WTC11 (cell line): Measurements from ENCODE around the gene SBNO1. TPM values are rescaled to one million over a fixed set of nuclear protein-coding genes. Genes with fewer than 3 reads are reported as not detected.
"Not testable (repeated sequence)": the region's sequence is repeated elsewhere in the genome, so short reads cannot be mapped to it uniquely, and the experiment has no call there.

ENCODE experiments used
- ATAC-seq: fragments of 200-7000 bp; cut with Tn5 transposase; 2 replicates; pipeline ENCODE4 v1.10.0; 2021; ENCODE audit warnings: mild to moderate bottlenecking, moderate library complexity
- CTCF ChIA-PET: fragments of 300-600 bp; sonication (Branson Sonifier 250); formaldehyde crosslinking; loops from one replicate; lab custom pipeline; 2021; ENCODE audit warnings: antibody characterized with exemption; lab: Charles Lee
- POLR2A ChIA-PET: fragments of 350-600 bp; sonication (Branson Sonifier 250); formaldehyde crosslinking; loops from one replicate; lab custom pipeline; 2021; ENCODE audit warnings: antibody characterized with exemption; lab: Charles Lee
- DNase-seq: peaks from one replicate; pipeline ENCODE4 v3.0.0; 2021; ENCODE audit warnings: low spot score
- H3K27ac Mint-ChIP-seq: 2 replicates; pipeline ENCODE4 v1.8.0; 2021; ENCODE audit warnings: mixed read lengths
- H3K27me3 Mint-ChIP-seq: 2 replicates; pipeline ENCODE4 v1.8.0; 2021; ENCODE audit warnings: low read depth, mild to moderate bottlenecking, moderate library complexity, mixed read lengths
- H3K36me3 Mint-ChIP-seq: 2 replicates; pipeline ENCODE4 v1.8.0; 2021; ENCODE audit warnings: mixed read lengths
- H3K4me1 Mint-ChIP-seq: 2 replicates; pipeline ENCODE4 v1.8.0; 2022; ENCODE audit warnings: mixed read lengths
- H3K4me3 Mint-ChIP-seq: 2 replicates; pipeline ENCODE4 v1.8.0; 2021; ENCODE audit warnings: mild to moderate bottlenecking, moderate library complexity, mixed read lengths
- H3K9me3 Mint-ChIP-seq: 2 replicates; pipeline ENCODE4 v1.8.0; 2021; ENCODE audit warnings: mixed read lengths
- ATF1 ChIP-seq: sonication (generic); formaldehyde crosslinking; IDR thresholded peaks from 2 replicates; pipeline ENCODE4 v1.8.1; 2023; ENCODE audit warnings: mild to moderate bottlenecking, moderate library complexity, missing genetic modification reagents
- ATF6 ChIP-seq: sonication (generic); formaldehyde crosslinking; IDR thresholded peaks from 2 replicates; pipeline ENCODE4 v1.8.1; 2023; ENCODE audit warnings: mild to moderate bottlenecking, missing genetic modification reagents
- CTCF ChIP-seq: fragments of 200-600 bp; IDR thresholded peaks from 2 replicates; pipeline ENCODE4 v1.8.0; 2022; ENCODE audit warnings: antibody characterized with exemption
- FOXP1 ChIP-seq: sonication (generic); formaldehyde crosslinking; IDR thresholded peaks from 2 replicates; pipeline ENCODE4 v1.8.0; 2022; ENCODE audit warnings: missing genetic modification reagents, mild to moderate bottlenecking, moderate library complexity, borderline replicate concordance
- GABPB1 ChIP-seq: sonication (generic); formaldehyde crosslinking; IDR thresholded peaks from 2 replicates; pipeline ENCODE4 v1.8.1; 2023; ENCODE audit warnings: mild to moderate bottlenecking, missing genetic modification reagents
- GRHL2 ChIP-seq: fragments of 250-450 bp; sonication (Bioruptor Pico); IDR thresholded peaks from 2 replicates; pipeline ENCODE4 v1.8.0; 2022; ENCODE audit warnings: mild to moderate bottlenecking, moderate library complexity; ENCODE audit not compliant: insufficient replicate concordance, severe bottlenecking
- RORB ChIP-seq: fragments of 250-450 bp; sonication (Bioruptor Pico); IDR thresholded peaks from 2 replicates; pipeline ENCODE4 v1.9.0; 2021; ENCODE audit warnings: mild to moderate bottlenecking
- ZNF232 ChIP-seq: sonication (generic); formaldehyde crosslinking; IDR thresholded peaks from 2 replicates; pipeline ENCODE4 v1.8.0; 2022; ENCODE audit warnings: mild to moderate bottlenecking, missing genetic modification reagents
- ZNF263 ChIP-seq: sonication (generic); formaldehyde crosslinking; IDR thresholded peaks from 2 replicates; pipeline ENCODE4 v1.8.1; 2022; ENCODE audit warnings: low read depth, mild to moderate bottlenecking, moderate library complexity, missing genetic modification reagents
- ZNF512 ChIP-seq: sonication (generic); formaldehyde crosslinking; IDR thresholded peaks from 2 replicates; pipeline ENCODE4 v1.8.1; 2022; ENCODE audit warnings: missing genetic modification reagents, borderline replicate concordance
- total RNA-seq: library from RNA; stranded (reverse); gene quantifications from 3 replicates; pipeline ENCODE4 v1.2.3, GENCODE V29; 2021

Gene SBNO1
- total RNA-seq, 1 experiment from 2014 or later, result 52.2 TPM

DNA sequence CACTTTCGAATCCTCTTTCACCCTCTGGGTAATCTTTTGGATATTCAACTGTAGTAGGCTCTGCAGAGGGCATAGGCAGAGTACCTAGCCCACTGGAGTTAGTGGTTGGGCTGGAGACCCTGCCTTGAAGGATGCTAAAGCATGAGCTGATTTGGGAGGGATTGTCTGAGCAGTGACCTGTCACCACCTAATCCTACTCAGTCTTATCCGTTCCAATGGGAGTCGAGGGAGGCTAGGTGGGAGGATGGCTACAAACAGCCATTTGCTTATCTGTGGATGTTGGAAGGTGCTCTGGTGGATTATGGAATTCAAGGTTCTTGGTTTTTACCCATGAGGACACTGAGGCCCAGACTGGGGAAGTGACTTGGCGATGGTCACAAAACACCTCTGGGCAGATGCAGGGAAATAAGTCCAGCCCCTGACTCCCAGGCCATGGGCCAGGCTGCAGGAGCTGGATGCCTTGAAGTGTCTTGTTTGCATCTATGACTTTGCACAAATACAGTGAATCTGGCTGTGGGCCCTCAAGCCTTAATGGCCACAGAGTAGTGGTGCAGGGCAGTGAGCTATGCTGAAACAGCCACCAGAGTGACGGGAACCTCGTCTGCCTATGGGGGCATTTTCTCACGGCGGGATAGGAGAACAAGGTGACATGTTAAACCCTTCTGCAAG is 23.0 kb upstream of the SBNO1 start:
- Mint-ChIP-seq H3K4me3 (peak overlapping the region; percentile 70), H3K27ac (peak overlapping the region; percentile 64)
- DNase-seq, result no peak

DNA sequence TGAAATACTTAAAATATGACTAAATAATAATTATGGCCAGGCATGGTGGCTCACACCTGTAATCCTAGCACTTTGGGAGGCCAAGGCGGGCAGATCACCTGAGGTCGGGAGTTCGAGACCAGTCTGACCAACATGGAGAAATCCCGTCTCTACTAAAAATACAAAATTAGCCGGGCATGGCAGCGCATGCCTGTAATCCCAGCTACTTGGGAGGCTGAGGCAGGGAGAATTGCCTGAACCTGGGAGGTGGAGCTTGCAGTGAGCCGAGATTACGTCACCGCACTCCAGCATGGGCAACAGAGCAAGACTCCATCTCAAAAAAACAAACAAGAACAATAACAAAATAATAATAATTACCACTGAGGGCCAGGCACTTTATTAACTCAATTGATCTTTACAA is 20.9 kb upstream of the SBNO1 start:
- H3K27ac Mint-ChIP-seq, H3K9me3 Mint-ChIP-seq, DNase-seq, H3K36me3 Mint-ChIP-seq, ATAC-seq: not testable (repeated sequence)
- Mint-ChIP-seq H3K27me3 (peaks cover 33% of the 10 kb centered on the region), H3K4me1 (peaks cover 21% of the 10 kb centered on the region), H3K4me3 (peak overlapping the region; percentile 6; the same call in 1 of the 2 replicates)
- ChIA-PET POLR2A (interaction anchor here (0.6 to 1.3 kb wide), 2 partner anchors 20 to 116 kb away, joined by 4 to 5 read pairs; no protein-coding TSS in a partner anchor), CTCF (interaction anchor here (0.8 to 1.4 kb wide), 2 partner anchors 20 to 196 kb away, joined by 3 to 10 read pairs; no protein-coding TSS in a partner anchor)

More for the DNA sequence above, 23.0 kb upstream of the SBNO1 start:
- TF ChIP-seq ZNF263 (CRISPR knock-in tag), result no peak
- ChIA-PET CTCF (interaction anchor here (1.0 to 1.3 kb wide), 2 partner anchors 22 to 34 kb away, joined by 3 to 5 read pairs; no protein-coding TSS in a partner anchor), POLR2A (interaction anchor here (1.4 kb wide), 1 partner anchor 22 kb away, joined by 4 read pairs; no protein-coding TSS in a partner anchor)
- Mint-ChIP-seq H3K9me3 (no peaks in the 10 kb centered on the region), H3K4me1 (peaks cover 20% of the 10 kb centered on the region), H3K27me3 (peaks cover 39% of the 10 kb centered on the region), H3K36me3 (peaks cover 8% of the 10 kb centered on the region)
- ATAC-seq, result no peak

- ATAC-seq (no peak), DNase-seq (no peak)
- Mint-ChIP-seq H3K9me3 (no peaks in the 10 kb centered on the region), H3K27ac (no peak overlapping the region), H3K36me3 (no peaks in the 10 kb centered on the region), H3K4me1 (peaks cover 16% of the 10 kb centered on the region), H3K4me3 (peak overlapping the region; percentile 86), H3K27me3 (peaks cover 28% of the 10 kb centered on the region)
- ChIA-PET POLR2A (interaction anchor here (1.3 to 2.0 kb wide), 3 partner anchors 18 to 20 kb away, joined by 4 to 32 read pairs (median 8); partner anchors contain the start of gene SBNO1), CTCF (interaction anchor here (0.8 to 2.3 kb wide), 3 partner anchors 20 to 197 kb away, joined by 3 to 47 read pairs (median 10); partner anchors contain the start of gene SBNO1)
- TF ChIP-seq GRHL2 (CRISPR knock-in tag) (no peak), GABPB1 (0 out of 2 replicates have a peak, but pooled peaks have one; percentile 55)
Measured at GRCh38 chr12:123384994-123385376, 20.3 kb upstream of the SBNO1 start.

- ChIA-PET POLR2A (interaction anchor here (1.3 to 2.0 kb wide), 3 partner anchors 18 to 152 kb away, joined by 6 to 32 read pairs (median 8); partner anchors contain the start of genes MPHOSPH9, MTRFR and SBNO1), CTCF (interaction anchor here (0.5 to 2.3 kb wide), 9 partner anchors 19 to 368 kb away, joined by 3 to 47 read pairs (median 3); partner anchors contain the start of genes RILPL2 and SBNO1)
- no peaks in the 10 kb centered on the region for H3K36me3 Mint-ChIP-seq
- peak overlapping the region; percentile 86 for H3K4me3 Mint-ChIP-seq
- H3K27me3 Mint-ChIP-seq, result peaks cover 24% of the 10 kb centered on the region
- ATAC-seq, result no peak
- DNase-seq, result peak; percentile 22
- H3K9me3 Mint-ChIP-seq, result no peaks in the 10 kb centered on the region
- no peak overlapping the region for H3K27ac Mint-ChIP-seq
- TF ChIP-seq FOXP1 (CRISPR knock-in tag), result 0 out of 2 replicates have a peak, but pooled peaks have one; percentile 18
- TF ChIP-seq CTCF, result no peak
- peaks cover 14% of the 10 kb centered on the region for H3K4me1 Mint-ChIP-seq
Measured at GRCh38 chr12:123384318-123384993, 19.8 kb upstream of the SBNO1 start.

GRCh38 chr12:123382684-123383083 is 18.0 kb upstream of the SBNO1 start:
- ChIA-PET POLR2A (no interaction called here), CTCF (interaction anchor here (0.5 to 2.3 kb wide), 4 partner anchors 17 to 199 kb away, joined by 3 to 47 read pairs (median 8); partner anchors contain the start of gene SBNO1)
- Mint-ChIP-seq H3K9me3 (no peaks in the 10 kb centered on the region), H3K27ac (peak overlapping the region; percentile 83), H3K36me3 (no peaks in the 10 kb centered on the region), H3K4me3 (peak overlapping the region; percentile 86), H3K4me1 (peaks cover 7% of the 10 kb centered on the region), H3K27me3 (peaks cover 16% of the 10 kb centered on the region)
- TF ChIP-seq ATF1 (CRISPR knock-in tag) (no peak), ATF6 (CRISPR knock-in tag) (no peak), GRHL2 (CRISPR knock-in tag) (no peak), ZNF512 (CRISPR knock-in tag) (no peak), ZNF232 (CRISPR knock-in tag) (no peak), CTCF (no peak), RORB (CRISPR knock-in tag) (no peak)
- DNase-seq (no peak), ATAC-seq (no peak)
